HEK293T (cell line): ENCODE data around the gene MYLK.
"Not testable (repeated sequence)": the region's sequence is repeated elsewhere in the genome, so short reads cannot be mapped to it uniquely, and the experiment has no call there.

ENCODE experiments used
- ARNT ChIP-seq: fragments of 450-650 bp; IDR thresholded peaks from 2 replicates; pipeline ENCODE4 v1.6.1; 2017; ENCODE audit warnings: mild to moderate bottlenecking
- BHLHE40 ChIP-seq: fragments of 450-650 bp; IDR thresholded peaks from 2 replicates; pipeline ENCODE4 v1.6.1; 2016; ENCODE audit warnings: mild to moderate bottlenecking, moderate library complexity, borderline replicate concordance
- FOXA1 ChIP-seq: fragments of 450-650 bp; IDR thresholded peaks from 2 replicates; pipeline ENCODE4 v1.6.1; 2016; ENCODE audit warnings: mild to moderate bottlenecking
- FOXM1 ChIP-seq: fragments of 450-650 bp; IDR thresholded peaks from 2 replicates; pipeline ENCODE4 v1.6.1; 2017; ENCODE audit warnings: mild to moderate bottlenecking, borderline replicate concordance
- HDGF ChIP-seq: fragments of 450-650 bp; IDR thresholded peaks from 2 replicates; pipeline ENCODE4 v1.6.1; 2017; ENCODE audit warnings: antibody characterized with exemption, borderline replicate concordance
- SP1 ChIP-seq: fragments of 450-650 bp; IDR thresholded peaks from 2 replicates; pipeline ENCODE4 v1.6.1; 2017
- SUZ12 ChIP-seq: fragments of 450-650 bp; IDR thresholded peaks from 2 replicates; pipeline ENCODE4 v1.6.1; 2016; ENCODE audit warnings: mild to moderate bottlenecking
- TARDBP ChIP-seq: fragments of 450-650 bp; IDR thresholded peaks from 2 replicates; pipeline ENCODE4 v1.6.1; 2016
- TF ChIP-seq, protein P1 (sequence below): fragments of 450-650 bp; IDR thresholded peaks from 2 replicates; pipeline ENCODE4 v1.6.1; 2016

DNA sequence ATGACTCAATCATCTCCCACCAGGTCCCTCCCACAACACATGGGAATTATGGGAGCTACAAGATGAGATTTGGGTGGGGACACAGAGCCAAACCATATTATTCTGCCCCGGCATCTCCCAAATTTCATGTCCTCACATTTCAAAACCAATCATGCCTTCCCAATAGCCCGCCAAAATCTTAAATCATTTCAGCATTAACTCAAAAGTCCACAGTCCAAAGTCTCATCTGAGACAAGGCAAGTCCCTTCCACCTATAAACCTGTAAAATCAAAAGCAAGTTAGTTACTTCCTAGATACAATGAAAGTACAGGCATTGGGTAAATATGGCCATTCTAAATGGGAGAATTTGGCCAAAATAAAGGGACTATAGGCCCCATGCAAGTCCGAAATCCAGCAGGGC lies 6.0 kb upstream of the MYLK start:
- not testable (repeated sequence) for TF ChIP-seq TARDBP, FOXM1, FOXA1, SP1, HDGF, ARNT, BHLHE40, SUZ12
- TF ChIP-seq, protein P1, sequence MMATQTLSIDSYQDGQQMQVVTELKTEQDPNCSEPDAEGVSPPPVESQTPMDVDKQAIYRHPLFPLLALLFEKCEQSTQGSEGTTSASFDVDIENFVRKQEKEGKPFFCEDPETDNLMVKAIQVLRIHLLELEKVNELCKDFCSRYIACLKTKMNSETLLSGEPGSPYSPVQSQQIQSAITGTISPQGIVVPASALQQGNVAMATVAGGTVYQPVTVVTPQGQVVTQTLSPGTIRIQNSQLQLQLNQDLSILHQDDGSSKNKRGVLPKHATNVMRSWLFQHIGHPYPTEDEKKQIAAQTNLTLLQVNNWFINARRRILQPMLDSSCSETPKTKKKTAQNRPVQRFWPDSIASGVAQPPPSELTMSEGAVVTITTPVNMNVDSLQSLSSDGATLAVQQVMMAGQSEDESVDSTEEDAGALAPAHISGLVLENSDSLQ, result not testable (repeated sequence)
